ENCODE measurements around the gene PIAS1.

- TF ChIP-seq SUZ12 (IDR thresholded peaks at IDR 0.05; ENCODE audit: extremely low read depth, insufficient read depth, insufficient read length) (no peak), YY1 (IDR thresholded peaks at IDR 0.05; ENCODE audit: insufficient read depth, insufficient read length) (no peak), ZNF274 (IDR thresholded peaks at IDR 0.05; ENCODE audit: low read depth, low read length) (no peak)
These were observed 134.5 kb downstream of the PIAS1 start for GRCh38 chr15:68188647-68189046.
